Bronchial epithelial cell (primary cell): ENCODE results near the gene SPATA1. TPM values are rescaled to one million over a fixed set of nuclear protein-coding genes. Genes with fewer than 3 reads are reported as not detected.
A peak's percentile ranks its signal among the peaks of the same experiment; 100 is the strongest.

Experiments
- DNase-seq: peaks from one replicate; pipeline ENCODE4 v3.0.0-alpha.2; 2010; ENCODE audit warnings: low read depth
- FAIRE-seq: peaks from 2 replicates; lab custom pipeline; 2011; peaks lifted over from hg19 to GRCh38; lab: Jason Lieb, UNC
- H3K27me3 ChIP-seq: 2 replicates; pipeline ENCODE4 v1.5.1; 2011; ENCODE audit warnings: low read length; ENCODE audit not compliant: control insufficient read depth, insufficient read depth
- H3K36me3 ChIP-seq: 2 replicates; pipeline ENCODE4 v1.5.1; 2011; ENCODE audit warnings: low read length; ENCODE audit not compliant: control insufficient read depth, insufficient read depth
- H3K4me3 ChIP-seq: 2 replicates; pipeline ENCODE4 v1.5.1; 2011; ENCODE audit warnings: mild to moderate bottlenecking, low read depth, low read length, control low read depth
- CTCF ChIP-seq: IDR thresholded peaks from 2 replicates; pipeline ENCODE4 v1.5.1; 2011; ENCODE audit warnings: mild to moderate bottlenecking, moderate library complexity, low read length, control low read depth, inconsistent platforms; ENCODE audit not compliant: insufficient read depth, severe bottlenecking
- total RNA-seq: library from RNA; depleted of rRNA; stranded (reverse); fragments of >200 nt; gene quantifications from 2 replicates; pipeline ENCODE4 v1.2.1, GENCODE V29; 2014

Gene SPATA1
- total RNA-seq, 1 donor from 2014 or later, result 0.26 TPM

GRCh38 chr1:84510668-84511067 is 4.5 kb downstream of the SPATA1 start:
- Histone ChIP-seq H3K4me3 (no peak overlapping the region), H3K27me3 (no peaks in the 10 kb centered on the region), H3K36me3 (no peaks in the 10 kb centered on the region)
- DNase-seq (no peak), FAIRE-seq (peak; percentile 32)
- no peak for TF ChIP-seq CTCF

- Histone ChIP-seq H3K27me3 (no peaks in the 10 kb centered on the region), H3K36me3 (no peaks in the 10 kb centered on the region), H3K4me3 (no peak overlapping the region)
- DNase-seq (no peak), FAIRE-seq (no peak)
- TF ChIP-seq CTCF, result no peak
Measured at GRCh38 chr1:84524590-84524989, 18.4 kb downstream of the SPATA1 start.

DNA sequence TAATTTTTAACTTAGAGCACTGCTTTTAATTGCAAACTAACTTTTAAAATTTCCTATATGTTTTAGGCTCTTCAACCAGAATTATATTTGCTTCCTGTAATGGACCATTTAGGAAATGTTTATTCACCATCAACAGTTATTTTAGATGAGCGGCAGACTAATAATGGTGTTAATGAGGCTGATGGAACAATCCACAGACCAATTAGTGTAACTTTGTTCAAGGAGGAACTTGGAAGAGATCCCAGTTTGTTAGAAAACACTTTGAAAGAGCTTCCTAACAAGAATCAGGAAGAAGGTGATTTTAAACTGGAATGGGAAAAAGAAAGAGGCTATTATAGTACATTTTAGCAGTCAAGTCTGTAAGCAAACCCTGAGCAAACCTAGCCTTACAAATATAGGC is 19.6 kb downstream of the SPATA1 start:
- no peak for TF ChIP-seq CTCF
- DNase-seq (no peak), FAIRE-seq (no peak)
- Histone ChIP-seq H3K36me3 (no peaks in the 10 kb centered on the region), H3K27me3 (no peaks in the 10 kb centered on the region), H3K4me3 (no peak overlapping the region)

DNA sequence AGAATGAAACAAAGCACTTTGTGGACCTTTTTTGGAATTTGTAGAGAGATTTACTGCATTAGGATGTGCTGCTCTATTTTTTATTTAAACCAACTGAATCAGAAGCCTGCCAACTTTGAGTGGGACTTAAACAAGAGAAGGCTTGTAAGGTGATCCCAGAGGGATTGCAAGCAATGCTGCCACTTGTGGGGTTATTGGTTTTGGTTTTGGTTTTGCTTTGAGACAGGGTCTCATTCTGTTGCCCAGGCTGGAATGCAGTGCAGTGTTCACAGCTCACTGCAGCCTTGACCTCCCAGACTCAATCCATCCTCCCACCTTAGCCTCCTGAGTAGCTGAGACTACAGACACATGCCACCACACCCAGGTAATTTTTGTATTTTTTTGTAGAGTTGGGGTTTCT is 32.4 kb downstream of the SPATA1 start:
- DNase-seq, result no peak
- no peaks in the 10 kb centered on the region for H3K36me3 ChIP-seq
- H3K27me3 ChIP-seq, result no peaks in the 10 kb centered on the region
- no peak overlapping the region for H3K4me3 ChIP-seq
- no peak for TF ChIP-seq CTCF
- no peak for FAIRE-seq

GRCh38 chr1:84539972-84540371 is 33.8 kb downstream of the SPATA1 start:
- H3K36me3 ChIP-seq, result no peaks in the 10 kb centered on the region
- no peak overlapping the region for H3K4me3 ChIP-seq
- FAIRE-seq (no peak), DNase-seq (peak; percentile 53)
- TF ChIP-seq CTCF, result no peak
- H3K27me3 ChIP-seq, result no peaks in the 10 kb centered on the region

DNA sequence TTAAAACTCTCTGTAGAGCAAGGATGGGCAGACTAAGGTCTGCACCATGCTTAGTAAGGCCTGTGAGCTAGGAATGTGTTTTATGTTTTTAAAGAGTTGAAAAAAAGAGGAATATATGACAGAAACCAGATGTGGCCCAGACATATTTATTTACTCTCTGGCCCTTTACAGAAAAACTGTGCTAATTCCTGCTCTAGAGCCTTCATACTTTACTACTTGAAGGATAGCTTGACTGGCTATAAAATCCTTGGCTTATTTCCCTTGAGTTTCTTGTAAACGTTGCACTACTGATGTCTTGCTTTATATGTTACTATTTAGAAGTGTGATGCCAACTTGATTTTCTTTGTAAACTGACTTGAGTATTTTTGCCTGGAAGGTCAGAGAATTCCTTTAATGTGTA is 34.6 kb downstream of the SPATA1 start:
- TF ChIP-seq CTCF, result no peak
- no peak for DNase-seq
- no peak overlapping the region for H3K4me3 ChIP-seq
- no peaks in the 10 kb centered on the region for H3K27me3 ChIP-seq
- no peak for FAIRE-seq
- H3K36me3 ChIP-seq, result no peaks in the 10 kb centered on the region
